Transverse colon (tissue), 4 donors: ENCODE data around the gene COQ5. TPM values are rescaled to one million over a fixed set of nuclear protein-coding genes. Genes with fewer than 3 reads are reported as not detected.
A peak's percentile ranks its signal among the peaks of the same experiment; 100 is the strongest.
"Not testable (repeated sequence)": the region's sequence is repeated elsewhere in the genome, so short reads cannot be mapped to it uniquely, and the experiment has no call there.

Source experiments
- DNase-seq: peaks from one replicate; pipeline ENCODE4 v3.0.0-alpha.2; 2019
- H3K27ac ChIP-seq, 4 donors: fragments of 200-600 bp; sonication (generic); 2 replicates each; pipeline ENCODE4 v1.5.1; 2016 to 2018; ENCODE audit warnings: inconsistent platforms in 4 of 4
- H3K27me3 ChIP-seq: fragments of 200-600 bp; sonication (generic); 2 replicates; pipeline ENCODE4 v1.5.1; 2017; ENCODE audit warnings: inconsistent platforms
- H3K36me3 ChIP-seq, 4 donors: fragments of 200-600 bp; sonication (generic); 2 replicates each; pipeline ENCODE4 v1.5.1; 2017 to 2019; ENCODE audit warnings: inconsistent platforms in 4 of 4
- H3K4me1 ChIP-seq, 4 donors: fragments of 200-600 bp; sonication (generic); 2 replicates each; pipeline ENCODE4 v1.5.1; 2017 to 2020; ENCODE audit warnings: inconsistent platforms in 4 of 4
- H3K4me3 ChIP-seq, 4 donors: fragments of 200-600 bp; sonication (generic); 1 replicate in 1 of 4; 2 replicates in 3 of 4; pipeline versions ENCODE4 v1.5.1 to v1.6.1; 2017 to 2019; ENCODE audit warnings: inconsistent platforms in 4 of 4
- H3K9me3 ChIP-seq, 2 donors: fragments of 200-600 bp; sonication (generic); 2 replicates each; pipeline ENCODE4 v1.5.1; 2017 to 2019; ENCODE audit warnings: inconsistent platforms in 2 of 2
- EP300 ChIP-seq: sonication (generic); formaldehyde crosslinking; IDR thresholded peaks from one replicate; pipeline ENCODE4 v1.6.1; 2017; ENCODE audit warnings: antibody characterized with exemption, low read depth
- POLR2A ChIP-seq: fragments of 450-650 bp; IDR thresholded peaks from one replicate; pipeline ENCODE4 v1.6.1; 2016; ENCODE audit warnings: antibody characterized with exemption, mild to moderate bottlenecking, moderate library complexity
- POLR2AphosphoS5 ChIP-seq, 3 donors: sonication (generic); formaldehyde crosslinking; IDR thresholded peaks; one replicate each; pipeline ENCODE4 v1.6.1; 2016; ENCODE audit warnings: antibody characterized with exemption in 3 of 3
- WGBS, 2 donors: methylation state at CpG; one replicate each; pipeline ENCODE4 v1.1.5; 2018; ENCODE audit warnings: low coverage in 1 of 2; 5-methylcytosine and 5-hydroxymethylcytosine counted together
- in situ Hi-C, 4 donors: fragments of 200-750 bp; cut with MboI; loops; one replicate each; pipeline versions ENCODE4 v1.15.0 to v1.15.1; 2017; ENCODE audit warnings: low sequenced_read_pairs in 3 of 4, low pct_ligation_motif_present in 1 of 4, low pct_unique_long_range_greater_than_20kb in 1 of 4
- intact Hi-C: fragments of 100-400 bp; cut with DNase I; formaldehyde crosslinking; loops from one replicate; pipeline ENCODE4 v1.15.1; 2023; ENCODE audit warnings: low total_unique reads
- total RNA-seq, 4 donors: library from RNA; depleted of rRNA; stranded (reverse); fragments of >200 nt; gene quantifications; one replicate each; pipeline ENCODE4 v1.1.0, GENCODE V29; 2016
- TF ChIP-seq, protein P1 (sequence below), 5 experiments: fragments of 200-600 bp in 3 of 5; fragments of 450-650 bp in 2 of 5; sonication (generic) in 3 of 5; IDR thresholded peaks; 1 replicate in 2 of 5; 2 replicates in 3 of 5; pipeline ENCODE4 v1.5.1; 2016 to 2017; ENCODE audit warnings: antibody characterized with exemption in 5 of 5, inconsistent platforms in 3 of 5, mild to moderate bottlenecking in 2 of 5, moderate library complexity in 1 of 5

Gene COQ5
- total RNA-seq, 4 donors from 2014 or later, result 20.9 to 34.9 (median 31.9) TPM

DNA sequence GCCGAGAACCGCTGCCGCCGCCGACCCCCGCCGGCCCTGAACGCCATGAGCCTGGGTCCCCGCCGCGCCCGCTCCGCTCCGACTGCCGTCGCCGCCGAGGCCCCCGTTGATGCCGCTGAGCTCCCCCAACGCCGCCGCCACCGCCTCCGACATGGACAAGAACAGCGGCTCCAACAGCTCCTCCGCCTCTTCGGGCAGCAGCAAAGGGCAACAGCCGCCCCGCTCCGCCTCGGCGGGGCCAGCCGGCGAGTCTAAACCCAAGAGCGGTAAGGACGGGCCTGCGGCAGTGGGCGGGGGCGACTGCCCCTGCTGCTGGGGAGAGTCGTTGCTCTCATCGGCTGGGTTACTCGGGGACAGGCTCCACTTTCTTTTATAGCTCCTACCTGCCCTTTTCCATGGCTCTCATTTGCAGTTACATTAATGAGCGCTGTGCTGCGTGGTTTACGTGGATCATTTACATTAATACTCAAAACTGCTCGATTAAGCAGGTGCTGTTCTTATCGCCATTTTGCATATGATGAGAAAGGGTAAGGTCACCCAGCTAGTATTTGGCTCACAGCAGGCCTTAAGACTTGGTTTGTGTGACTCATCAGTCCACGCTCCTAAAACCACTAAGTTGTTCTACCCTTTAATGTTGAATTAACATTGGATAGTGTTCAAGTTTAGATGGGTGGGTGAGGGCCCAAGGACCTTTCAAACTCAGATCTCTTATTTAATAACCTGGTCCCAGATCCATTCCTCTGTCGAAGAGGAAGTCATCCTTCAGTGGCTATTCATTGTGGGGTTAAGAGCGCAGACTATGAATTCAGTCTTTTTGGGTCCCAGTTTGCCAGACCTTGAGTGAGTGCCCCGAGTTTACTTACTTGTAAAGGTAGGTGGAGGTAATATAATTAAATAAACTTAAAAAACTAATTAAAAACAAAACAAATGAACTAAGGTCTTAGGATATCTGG lies 6.0 kb upstream of the COQ5 start:
- Histone ChIP-seq H3K9me3 (no peaks in the 10 kb centered on the region), H3K36me3 (no peaks in the 10 kb centered on the region), H3K4me3 (peak overlapping the region; percentile 92 to 97 (median 94)), H3K27me3 (no peaks in the 10 kb centered on the region), H3K27ac (peak overlapping the region; percentile 95 to 99 (median 97)), H3K4me1 (peaks cover 27 to 56% (median 53%) of the 10 kb centered on the region in 4 donors)
- intact Hi-C loops (no loop called here), in situ Hi-C loops (no loop called here)
- WGBS, 2 donors, result 1 to 12% methylated on average over 4 to 32 of the region's 52 CpGs
- no peak for TF ChIP-seq POLR2A
- no peak for TF ChIP-seq EP300
- TF ChIP-seq, protein P1, sequence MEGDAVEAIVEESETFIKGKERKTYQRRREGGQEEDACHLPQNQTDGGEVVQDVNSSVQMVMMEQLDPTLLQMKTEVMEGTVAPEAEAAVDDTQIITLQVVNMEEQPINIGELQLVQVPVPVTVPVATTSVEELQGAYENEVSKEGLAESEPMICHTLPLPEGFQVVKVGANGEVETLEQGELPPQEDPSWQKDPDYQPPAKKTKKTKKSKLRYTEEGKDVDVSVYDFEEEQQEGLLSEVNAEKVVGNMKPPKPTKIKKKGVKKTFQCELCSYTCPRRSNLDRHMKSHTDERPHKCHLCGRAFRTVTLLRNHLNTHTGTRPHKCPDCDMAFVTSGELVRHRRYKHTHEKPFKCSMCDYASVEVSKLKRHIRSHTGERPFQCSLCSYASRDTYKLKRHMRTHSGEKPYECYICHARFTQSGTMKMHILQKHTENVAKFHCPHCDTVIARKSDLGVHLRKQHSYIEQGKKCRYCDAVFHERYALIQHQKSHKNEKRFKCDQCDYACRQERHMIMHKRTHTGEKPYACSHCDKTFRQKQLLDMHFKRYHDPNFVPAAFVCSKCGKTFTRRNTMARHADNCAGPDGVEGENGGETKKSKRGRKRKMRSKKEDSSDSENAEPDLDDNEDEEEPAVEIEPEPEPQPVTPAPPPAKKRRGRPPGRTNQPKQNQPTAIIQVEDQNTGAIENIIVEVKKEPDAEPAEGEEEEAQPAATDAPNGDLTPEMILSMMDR (IDR thresholded peaks at IDR 0.05), result no peak
- peak in 1 of 3 donors; percentile 61 for TF ChIP-seq POLR2AphosphoS5 (IDR thresholded peaks at IDR 0.05)
- DNase-seq, result peak; percentile 54

DNA sequence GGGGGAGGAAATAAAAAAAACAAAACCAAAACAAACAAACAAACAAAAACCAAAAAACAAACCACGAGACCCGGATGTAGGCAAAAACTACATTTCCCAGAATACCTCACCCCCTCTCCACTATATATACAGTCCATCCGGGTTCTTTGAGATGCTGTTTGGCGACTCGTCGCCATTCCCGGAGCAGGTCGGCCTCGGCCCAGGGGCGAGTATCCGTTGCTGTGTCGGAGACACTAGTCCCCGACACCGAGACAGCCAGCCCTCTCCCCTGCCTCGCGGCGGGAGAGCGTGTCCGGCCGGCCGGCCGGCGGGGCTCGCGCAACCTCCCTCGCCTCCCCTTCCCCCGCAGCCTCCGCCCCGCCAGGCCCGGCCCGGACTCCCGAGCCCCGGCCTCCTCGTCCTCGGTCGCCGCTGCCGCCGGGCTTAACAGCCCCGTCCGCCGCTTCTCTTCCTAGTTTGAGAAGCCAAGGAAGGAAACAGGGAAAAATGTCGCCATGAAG lies 5.3 kb upstream of the COQ5 start, which contains the start of gene RNF10:
RNF10 (plus strand) TSS at position 154 of the 500 bp plus-strand sequence. CDS start 456 bp downstream, outside the sequence.
- intact Hi-C loops (no loop called here), in situ Hi-C loops (no loop called here)
- peak within 1 kb of the TSS; percentile 95 to 99 (median 97) for H3K27ac ChIP-seq
- H3K36me3 ChIP-seq, result no peaks in the 10 kb centered on the region
- no peaks in the 10 kb centered on the region for H3K27me3 ChIP-seq
- H3K4me1 ChIP-seq, result peaks cover 21 to 55% (median 49%) of the 10 kb centered on the region in 4 donors
- no peaks in the 10 kb centered on the region for H3K9me3 ChIP-seq
- H3K4me3 ChIP-seq, result peak within 1 kb of the TSS; percentile 92 to 97 (median 94)
- WGBS, 2 donors, result 0% methylated on average over 4 to 31 of the region's 43 CpGs
- TF ChIP-seq EP300 (no peak), POLR2AphosphoS5 (IDR thresholded peaks at IDR 0.05) (peak; percentile 99 to 100 (median 100)), POLR2A (peak; percentile 99)
- TF ChIP-seq, protein P1 (IDR thresholded peaks at IDR 0.05), result no peak
- DNase-seq, result peak; percentile 85

DNA sequence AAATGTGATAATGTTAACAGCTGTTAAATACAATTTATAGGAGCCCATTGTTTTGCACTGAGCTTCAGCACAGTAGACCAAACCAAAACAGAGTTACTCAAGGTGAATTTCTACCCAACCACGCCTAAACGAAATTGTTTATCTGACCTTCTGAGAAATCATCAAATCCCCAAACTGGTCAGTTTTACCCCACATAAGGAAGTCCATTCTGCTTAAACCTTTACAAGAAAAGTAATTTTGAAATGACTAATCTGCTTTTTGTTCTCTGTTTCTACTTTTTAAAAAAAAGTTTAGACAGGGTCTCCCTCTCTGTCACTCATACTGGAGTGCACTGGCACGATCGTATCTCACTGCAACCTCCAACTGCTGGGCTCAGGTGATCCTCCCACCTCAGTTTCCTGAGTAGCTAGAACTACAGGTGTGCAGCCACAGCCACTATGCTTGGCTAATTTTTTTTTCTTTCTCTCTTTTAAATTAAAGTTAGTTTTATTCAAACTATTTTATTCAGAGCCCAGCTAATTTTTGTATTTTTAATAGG lies 3.8 kb upstream of the COQ5 start:
- WGBS, 2 donors, result 63 to 86% methylated on average over 4 of the region's 4 CpGs
- TF ChIP-seq EP300, result no peak
- TF ChIP-seq POLR2AphosphoS5 (IDR thresholded peaks at IDR 0.05), result no peak
- TF ChIP-seq, protein P1 (IDR thresholded peaks at IDR 0.05), result no peak
- TF ChIP-seq POLR2A, result no peak
- Histone ChIP-seq H3K9me3 (no peaks in the 10 kb centered on the region), H3K4me3 (no peak overlapping the region), H3K27me3 (no peaks in the 10 kb centered on the region), H3K4me1 (peaks cover 11 to 48% (median 38%) of the 10 kb centered on the region in 4 donors), H3K36me3 (no peaks in the 10 kb centered on the region), H3K27ac (no peak overlapping the region)
- in situ Hi-C loops, result no loop called here
- intact Hi-C loops, result no loop called here
- no peak for DNase-seq

DNA sequence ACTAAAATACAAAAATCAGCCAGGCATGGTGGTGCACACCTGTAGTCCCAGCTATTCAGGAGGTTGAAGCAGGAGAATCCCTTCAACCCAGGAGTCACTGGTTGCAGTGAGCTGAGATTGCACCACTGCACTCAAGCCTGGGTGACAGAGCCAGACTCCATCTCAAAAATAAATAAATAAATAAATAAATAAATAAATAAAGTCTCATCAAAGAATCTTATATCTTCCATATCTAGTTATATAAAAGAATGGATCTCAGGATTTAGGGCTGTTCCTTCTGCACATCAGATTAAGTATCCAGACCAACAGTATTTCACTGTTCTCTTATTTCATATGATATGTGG lies 1.4 kb upstream of the COQ5 start:
- H3K9me3 ChIP-seq, DNase-seq, H3K27me3 ChIP-seq, H3K36me3 ChIP-seq, in situ Hi-C loops, intact Hi-C loops: not testable (repeated sequence)
- Histone ChIP-seq H3K27ac (peak overlapping the region; percentile 89 to 94 (median 92)), H3K4me1 (peaks cover 0 to 28% (median 14%) of the 10 kb centered on the region in 4 donors), H3K4me3 (peak overlapping the region in 3 of 4 donors; percentile 55 to 77 (median 66))
